ENCODE measurements around the gene TTC23L.
A peak's percentile ranks its signal among the peaks of the same experiment; 100 is the strongest.
"Not testable (repeated sequence)": the region's sequence is repeated elsewhere in the genome, so short reads cannot be mapped to it uniquely, and the experiment has no call there.

The TTC23L gene

DNA sequence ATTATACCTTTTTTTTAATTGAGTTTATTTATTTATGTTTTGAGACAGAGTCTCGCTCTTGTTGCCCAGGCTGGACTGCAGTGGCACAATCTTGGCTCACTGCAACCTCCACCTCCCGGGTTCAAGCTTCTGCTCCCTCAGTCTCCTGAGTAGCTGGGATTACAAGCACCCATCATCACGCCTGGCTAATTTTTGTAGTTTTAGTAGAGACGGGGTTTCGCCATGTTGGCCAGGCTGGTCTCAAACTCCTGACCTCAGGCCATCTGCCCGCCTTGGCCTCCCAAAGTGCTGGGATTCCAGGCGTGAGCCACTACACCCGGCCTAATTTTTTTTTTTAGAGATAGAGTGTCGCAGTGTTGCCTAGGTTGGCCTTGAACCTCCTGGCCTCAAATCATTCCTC is 84.3 kb downstream of the TTC23L start:
- not testable (repeated sequence) for DNase-seq (ENCODE audit: low spot score)

DNA sequence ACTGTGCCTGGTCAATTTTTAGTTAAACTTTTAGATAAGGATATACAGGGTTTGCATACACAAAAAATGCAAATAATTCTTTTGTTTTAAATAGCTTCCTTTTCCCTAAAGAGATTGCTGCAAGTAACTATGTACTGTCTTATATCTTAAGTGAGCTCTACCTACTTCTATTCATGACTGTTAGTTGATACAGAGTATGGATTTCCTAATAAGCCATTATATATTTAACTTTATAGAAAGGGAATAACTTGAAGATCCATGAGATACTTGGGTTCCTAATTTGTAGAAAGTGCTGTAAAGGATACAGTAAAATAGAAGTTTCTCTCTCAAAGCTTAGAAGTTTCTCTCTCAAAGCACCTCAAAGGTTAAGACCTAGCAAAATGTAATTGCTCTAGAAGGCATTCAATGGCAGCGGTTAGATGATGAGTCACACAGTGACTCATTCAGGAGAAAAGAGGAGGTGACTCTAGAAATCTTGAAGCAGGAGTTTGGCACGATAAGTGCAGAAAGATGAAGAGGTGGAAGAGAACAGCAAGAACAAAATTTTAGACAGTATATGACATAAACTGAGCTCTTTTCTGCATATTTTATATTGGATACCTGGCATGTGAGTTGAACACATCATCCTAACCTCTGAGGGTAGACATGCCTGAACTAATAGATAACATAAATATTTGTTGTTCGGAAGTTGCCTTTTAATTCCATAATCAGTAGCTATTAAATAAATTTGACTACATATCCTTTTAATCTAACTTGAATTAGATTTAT is 84.9 kb downstream of the TTC23L start:
- DNase-seq (ENCODE audit: low spot score) = peak; percentile 57

DNA sequence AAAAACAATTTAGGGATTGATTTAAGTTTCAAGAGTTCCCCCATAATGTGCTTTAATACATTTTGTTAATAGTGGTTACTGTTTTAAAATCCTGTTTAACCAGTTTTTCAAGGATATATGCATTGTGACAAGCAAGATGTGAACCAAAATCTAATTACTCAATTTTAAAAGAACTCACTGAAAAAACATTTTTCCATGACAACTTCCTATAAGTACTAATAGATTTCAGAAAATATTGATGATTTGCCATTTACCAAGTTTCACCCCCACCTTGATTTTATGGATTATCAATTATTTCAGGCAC is 85.5 kb downstream of the TTC23L start:
- DNase-seq (ENCODE audit: low spot score) = no peak

DNA sequence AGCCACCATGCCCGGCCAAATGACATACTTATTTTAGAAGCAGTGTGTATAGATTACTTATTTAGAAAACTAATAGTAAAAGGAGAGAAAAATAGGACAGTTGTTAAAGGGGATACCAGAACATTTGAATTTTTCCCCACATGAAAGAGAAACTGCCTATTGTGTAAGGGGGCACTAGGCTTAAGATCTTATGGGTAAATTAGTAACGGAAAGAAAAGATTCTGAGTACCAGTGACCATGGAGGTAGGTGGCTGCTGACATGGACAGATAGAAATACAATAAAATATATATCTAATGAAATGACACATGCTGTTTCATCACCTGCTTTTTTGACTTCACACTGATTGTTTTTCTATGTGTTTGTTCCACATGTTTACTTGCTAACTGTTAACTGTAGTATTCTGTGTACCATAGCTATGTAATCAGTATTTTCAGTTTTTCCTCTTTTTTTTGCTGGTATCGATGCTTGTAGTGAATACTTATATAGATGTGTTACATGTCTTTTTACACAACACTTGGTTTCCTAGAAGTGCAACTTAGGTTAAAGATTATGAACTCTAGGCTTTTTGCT is 87.4 kb downstream of the TTC23L start:
- no peak for DNase-seq (ENCODE audit: low spot score)

DNA sequence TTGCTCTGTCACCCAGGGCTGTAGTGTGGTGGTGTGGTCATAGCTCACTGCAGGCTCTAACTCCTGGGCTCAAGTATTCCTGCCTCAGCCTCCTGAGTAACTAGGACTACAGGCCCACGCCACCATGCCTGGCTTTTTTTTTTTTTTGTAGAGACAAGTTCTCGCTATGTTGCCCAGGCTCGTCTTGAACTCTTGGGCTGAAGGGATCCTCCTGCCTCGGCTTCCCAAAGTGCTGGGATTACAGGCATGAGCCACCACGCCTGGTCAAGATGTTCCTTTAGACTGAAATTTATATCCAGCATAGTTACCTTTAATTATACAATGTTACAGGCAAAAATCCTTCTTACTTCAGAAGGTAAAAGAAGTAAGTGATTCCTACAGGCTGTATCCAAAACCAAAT is 88.8 kb downstream of the TTC23L start:
- DNase-seq (ENCODE audit: low spot score) = no peak

DNA sequence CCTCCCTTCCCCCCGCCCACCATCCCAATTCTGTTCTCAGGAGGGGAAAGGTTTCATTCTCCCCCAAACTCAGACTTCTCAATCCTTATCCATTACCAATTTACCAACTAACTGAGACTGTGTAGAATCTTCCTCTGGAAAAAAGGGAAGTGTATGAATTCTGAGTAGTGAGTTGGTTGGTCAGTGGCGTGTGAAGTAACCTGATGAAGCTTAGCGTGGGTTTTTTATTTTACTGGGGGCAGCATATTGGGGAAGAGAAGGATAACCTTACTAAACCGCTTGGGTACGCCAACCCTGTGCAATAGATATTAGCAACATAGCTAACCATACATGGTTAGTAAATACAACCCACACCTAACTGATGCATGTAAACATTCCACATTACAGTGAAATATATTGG is 89.3 kb downstream of the TTC23L start:
- no peak for DNase-seq (ENCODE audit: low spot score)

DNA sequence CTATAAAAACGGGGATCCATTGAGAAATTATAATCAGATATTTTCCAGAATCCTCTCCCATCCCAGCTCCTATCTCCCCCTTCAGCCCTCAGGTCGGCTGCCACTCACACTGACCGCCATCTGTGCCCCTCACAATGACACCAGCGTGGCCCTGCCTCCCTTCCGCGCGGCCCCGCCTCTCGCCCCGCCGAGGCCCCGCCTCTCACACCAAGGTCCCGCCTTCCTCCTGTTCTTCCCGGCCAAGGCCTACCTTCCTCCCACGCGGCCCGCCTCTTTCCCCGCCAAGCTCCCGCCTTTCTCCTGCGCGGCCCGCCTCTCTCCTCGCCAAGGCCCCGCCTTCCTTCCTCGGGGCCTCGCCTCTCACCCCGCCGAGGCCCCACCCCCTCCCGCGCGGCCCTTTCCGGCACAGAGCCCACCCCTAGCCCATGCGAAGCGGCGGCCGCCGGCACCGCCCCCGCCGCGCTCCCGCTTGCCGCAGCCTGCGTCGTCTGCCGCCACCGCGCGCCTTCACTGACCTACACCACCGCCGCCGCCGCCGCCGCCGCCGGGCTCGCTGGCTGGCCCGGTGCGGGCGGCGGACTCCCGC is 90.3 kb downstream of the TTC23L start, which contains the start of gene DNAJC21:
Gene DNAJC21 (plus strand): TSS at position 426 of the 586 bp plus-strand sequence. CDS start 261 bp downstream, outside the sequence.
- peak; percentile 98 for DNase-seq (ENCODE audit: low spot score)

DNA sequence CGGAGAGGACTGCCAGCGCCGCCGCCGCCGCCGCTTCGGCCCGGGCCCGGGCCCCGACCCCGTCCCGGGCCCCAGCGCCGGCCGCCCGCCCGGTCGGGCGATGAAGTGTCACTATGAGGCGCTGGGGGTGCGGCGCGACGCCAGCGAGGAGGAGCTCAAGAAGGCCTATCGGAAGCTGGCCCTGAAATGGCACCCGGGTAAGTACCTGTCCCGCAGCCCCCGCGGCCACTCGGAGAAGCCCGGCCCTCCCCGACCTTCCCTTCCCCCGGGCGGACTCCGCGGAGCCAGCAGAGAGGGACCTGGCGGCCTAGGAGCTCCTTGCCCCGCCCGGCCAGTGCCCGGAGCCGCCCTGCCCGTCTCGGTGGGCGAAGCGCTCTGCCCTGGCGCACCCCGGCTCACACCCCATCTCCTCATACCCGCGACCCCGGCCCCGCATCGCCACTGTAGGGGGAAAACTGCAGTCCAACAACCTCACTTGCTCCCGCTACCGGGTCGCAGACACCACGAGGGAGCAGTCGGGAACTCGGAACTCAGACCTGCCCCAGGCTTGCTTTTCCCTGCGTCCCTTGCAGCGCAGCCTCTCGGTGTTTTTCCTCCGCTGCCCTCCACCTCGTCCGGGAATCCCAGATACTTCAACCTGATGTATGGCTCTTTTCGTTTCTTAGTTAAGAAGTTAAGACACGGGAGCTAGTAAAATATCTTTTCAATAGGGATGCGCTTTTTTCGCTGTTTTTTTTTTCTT is 90.9 kb downstream of the TTC23L start:
- peak; percentile 84 for DNase-seq (ENCODE audit: low spot score)

DNA sequence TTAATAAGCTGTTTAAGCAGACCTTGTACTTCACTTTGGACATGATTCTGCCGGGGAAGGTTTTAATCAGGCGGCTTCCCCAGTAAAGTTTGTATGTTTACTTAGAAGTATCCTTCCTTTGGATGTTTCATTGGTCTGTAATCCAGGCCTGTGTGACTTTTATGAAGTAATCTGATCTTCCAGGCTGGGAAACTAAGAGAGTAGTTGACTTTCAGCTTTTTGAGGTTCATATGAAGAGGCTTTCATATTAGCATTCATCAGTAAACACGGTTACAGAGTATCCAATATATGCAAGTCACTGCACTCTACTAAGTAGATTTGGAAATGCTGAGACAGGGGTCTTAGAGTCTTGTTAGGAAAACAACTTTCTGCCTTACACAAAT is 91.5 kb downstream of the TTC23L start:
- peak; percentile 26 for DNase-seq (ENCODE audit: low spot score)

DNA sequence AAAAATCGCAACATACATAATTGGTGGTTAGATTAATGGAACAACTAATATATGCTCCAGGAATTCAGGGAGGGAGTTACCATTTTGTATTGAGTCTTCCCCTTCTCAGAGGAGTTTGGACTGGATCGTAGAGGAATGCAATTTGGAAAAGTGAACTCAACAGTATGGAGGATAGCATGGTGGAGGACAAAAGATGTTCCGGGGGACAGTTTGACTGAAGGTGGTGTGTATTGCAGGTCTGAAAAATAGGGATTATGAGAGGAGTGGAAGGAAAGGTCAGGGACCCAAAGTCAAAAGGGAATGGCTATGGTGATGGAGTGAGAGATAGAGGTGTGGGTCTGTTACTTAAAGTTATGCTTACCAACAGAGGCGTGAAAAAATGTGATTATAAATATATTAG is 91.9 kb downstream of the TTC23L start:
- DNase-seq (ENCODE audit: low spot score) = peak; percentile 6

DNA sequence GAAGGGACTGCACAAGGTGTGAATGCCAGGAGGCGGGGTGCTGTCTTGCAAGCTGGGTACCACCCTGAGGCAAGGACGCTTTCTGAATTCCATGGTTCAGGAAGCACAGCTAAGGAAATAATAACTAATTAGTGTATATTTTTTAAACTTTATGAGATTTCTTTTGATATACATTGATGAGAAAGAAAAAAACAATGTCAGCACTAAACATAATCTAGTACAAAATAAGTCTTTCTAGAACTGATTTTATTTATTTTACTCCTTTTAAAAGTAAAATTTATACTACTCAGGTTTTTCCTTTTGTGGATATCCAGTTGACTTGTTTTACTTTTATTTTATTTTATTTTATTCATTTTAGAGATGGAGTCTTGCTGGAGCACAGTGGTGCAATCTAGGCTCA is 94.0 kb downstream of the TTC23L start:
- DNase-seq (ENCODE audit: low spot score) = no peak

DNA sequence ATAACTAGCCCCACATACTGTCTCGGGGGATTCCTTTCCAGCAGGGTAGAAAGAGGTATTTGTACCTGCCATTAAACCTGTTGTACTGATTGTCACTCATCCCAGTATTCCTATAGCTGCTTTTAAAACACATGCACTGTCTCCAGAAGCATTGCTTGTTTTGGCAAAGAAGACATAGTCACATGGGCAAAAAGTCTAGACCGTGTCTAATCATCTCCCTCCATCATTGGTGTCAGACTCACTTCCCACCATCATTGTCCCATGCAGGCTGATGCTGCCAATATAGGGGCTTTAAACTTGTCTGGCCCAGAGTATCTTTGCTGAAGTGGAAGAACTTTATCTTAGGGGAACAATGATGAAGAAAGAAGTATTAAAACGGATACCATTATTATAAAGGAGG is 103.0 kb downstream of the TTC23L start:
- DNase-seq (ENCODE audit: low spot score) = no peak

DNA sequence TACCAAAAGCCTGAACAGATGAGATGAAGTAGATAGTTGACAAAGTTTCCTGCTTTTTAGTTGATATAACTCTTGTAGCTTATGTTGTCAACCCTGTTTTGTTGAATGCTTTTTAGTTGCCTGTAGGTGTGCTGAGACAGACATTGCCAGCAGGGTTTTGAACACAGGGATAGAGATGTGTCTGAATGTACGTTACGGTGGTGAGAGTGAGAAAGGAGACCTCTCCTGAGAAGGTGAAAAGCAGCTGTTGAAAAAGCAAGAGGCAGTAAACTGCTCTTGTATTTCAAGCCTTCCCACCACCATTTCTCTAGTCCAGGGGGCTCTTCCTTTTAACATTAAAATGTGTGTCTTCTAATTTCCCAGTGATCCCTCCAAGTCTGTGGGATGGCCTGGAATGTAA is 105.1 kb downstream of the TTC23L start:
- no peak for DNase-seq (ENCODE audit: low spot score)

DNA sequence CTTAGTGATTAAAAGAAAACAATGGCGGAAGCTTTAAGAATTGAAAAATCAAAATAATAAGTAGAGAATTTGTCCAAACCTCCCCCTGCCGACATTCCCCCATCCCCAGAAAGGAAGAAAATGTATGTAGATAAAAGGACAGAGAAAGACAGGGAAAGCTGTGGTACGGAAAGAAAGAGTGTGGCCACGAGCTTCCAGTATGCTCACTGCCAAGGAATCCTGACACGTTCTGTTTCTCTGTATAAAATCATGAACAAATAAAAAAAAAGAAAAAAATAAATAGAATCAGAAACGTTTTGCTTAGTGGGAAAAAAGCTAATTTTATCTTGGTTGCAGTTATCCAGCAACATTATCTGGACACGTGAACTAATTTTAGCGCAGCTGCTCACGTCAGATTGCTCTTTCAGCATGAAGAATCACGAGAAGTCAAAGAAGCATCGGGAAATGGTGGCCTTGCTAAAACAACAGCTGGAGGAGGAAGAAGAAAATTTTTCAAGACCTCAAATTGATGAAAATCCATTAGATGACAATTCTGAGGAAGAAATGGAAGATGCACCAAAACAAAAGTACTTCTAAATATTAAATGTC is 105.6 kb downstream of the TTC23L start:
- DNase-seq (ENCODE audit: low spot score) = no peak
